Measurements from ENCODE around the gene SMIM1. TPM values are rescaled to one million over a fixed set of nuclear protein-coding genes. Genes with fewer than 3 reads are reported as not detected.
A peak's percentile ranks its signal among the peaks of the same experiment; 100 is the strongest.

The SMIM1 gene
- total RNA-seq, 3 donors from 2014 or later (not counting 1 experiment from before 2014, with no cell fraction given): 0.78 to 2.6 (median 1.6) TPM

DNA sequence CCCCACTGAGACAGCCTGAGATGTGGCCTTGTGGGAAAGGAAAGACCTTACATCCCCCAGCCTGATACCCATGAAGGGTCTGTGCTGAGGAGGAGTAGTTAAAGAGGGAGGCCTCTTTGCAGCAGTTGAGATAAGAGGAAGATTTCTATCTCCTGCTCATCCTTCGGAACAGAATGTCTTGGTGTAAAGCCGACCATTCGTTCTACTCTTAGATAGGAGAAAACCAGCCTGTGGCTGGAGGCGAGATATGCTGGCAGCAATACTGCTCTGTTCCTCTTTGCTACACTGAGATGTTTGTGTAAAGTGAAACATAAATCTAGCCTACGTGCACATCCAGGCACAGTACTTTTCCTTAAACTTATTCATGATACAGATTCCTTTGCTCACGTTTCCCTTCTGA lies 21.8 kb upstream of the SMIM1 start:
- no peak overlapping the region for H3K27ac ChIP-seq (ENCODE audit: low read length)
- no peak overlapping the region for H3K4me3 ChIP-seq (ENCODE audit: low read length)
- no peak for ATAC-seq
- intact Hi-C loops (cut with micrococcal nuclease): no loop called here
- H3K9me3 ChIP-seq (ENCODE audit: control insufficient read depth, insufficient read depth, low read length): no peaks in the 10 kb centered on the region
- Mint-ChIP-seq H3K27ac (no peak overlapping the region), H3K36me3 (no peaks in the 10 kb centered on the region), H3K27me3 (ENCODE audit: low read depth in 2 of 2) (peaks cover 0 to 10% of the 10 kb centered on the region in 2 donors), H3K4me3 (no peak overlapping the region), H3K4me1 (peaks cover 8 to 18% of the 10 kb centered on the region in 2 donors), H3K9me3 (no peaks in the 10 kb centered on the region)
- WGBS (ENCODE audit: insufficient coverage): 85% methylated on average over 6 of the region's 6 CpGs
- H3K4me1 ChIP-seq (ENCODE audit: control insufficient read depth, insufficient read depth, low read length): peaks cover 17% of the 10 kb centered on the region
- DNase-seq: no peak
- TF ChIP-seq, protein P1, sequence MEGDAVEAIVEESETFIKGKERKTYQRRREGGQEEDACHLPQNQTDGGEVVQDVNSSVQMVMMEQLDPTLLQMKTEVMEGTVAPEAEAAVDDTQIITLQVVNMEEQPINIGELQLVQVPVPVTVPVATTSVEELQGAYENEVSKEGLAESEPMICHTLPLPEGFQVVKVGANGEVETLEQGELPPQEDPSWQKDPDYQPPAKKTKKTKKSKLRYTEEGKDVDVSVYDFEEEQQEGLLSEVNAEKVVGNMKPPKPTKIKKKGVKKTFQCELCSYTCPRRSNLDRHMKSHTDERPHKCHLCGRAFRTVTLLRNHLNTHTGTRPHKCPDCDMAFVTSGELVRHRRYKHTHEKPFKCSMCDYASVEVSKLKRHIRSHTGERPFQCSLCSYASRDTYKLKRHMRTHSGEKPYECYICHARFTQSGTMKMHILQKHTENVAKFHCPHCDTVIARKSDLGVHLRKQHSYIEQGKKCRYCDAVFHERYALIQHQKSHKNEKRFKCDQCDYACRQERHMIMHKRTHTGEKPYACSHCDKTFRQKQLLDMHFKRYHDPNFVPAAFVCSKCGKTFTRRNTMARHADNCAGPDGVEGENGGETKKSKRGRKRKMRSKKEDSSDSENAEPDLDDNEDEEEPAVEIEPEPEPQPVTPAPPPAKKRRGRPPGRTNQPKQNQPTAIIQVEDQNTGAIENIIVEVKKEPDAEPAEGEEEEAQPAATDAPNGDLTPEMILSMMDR (IDR thresholded peaks at IDR 0.05): no peak
- no peaks in the 10 kb centered on the region for H3K36me3 ChIP-seq (ENCODE audit: control insufficient read depth, insufficient read depth, low read length)
- H3K27me3 ChIP-seq (ENCODE audit: control insufficient read depth, insufficient read depth, low read length): no peaks in the 10 kb centered on the region

- WGBS (ENCODE audit: insufficient coverage): 85% methylated on average over 17 of the region's 17 CpGs
- Mint-ChIP-seq H3K9me3 (no peaks in the 10 kb centered on the region), H3K36me3 (no peaks in the 10 kb centered on the region), H3K4me1 (peaks cover 7 to 8% of the 10 kb centered on the region in 2 donors), H3K4me3 (peak within 1 kb of the TSS; percentile 21), H3K27ac (no peak within 1 kb of the TSS), H3K27me3 (ENCODE audit: low read depth in 2 of 2) (peaks cover 0 to 10% of the 10 kb centered on the region in 2 donors)
- H3K36me3 ChIP-seq (ENCODE audit: control insufficient read depth, insufficient read depth, low read length): no peaks in the 10 kb centered on the region
- no peaks in the 10 kb centered on the region for H3K27me3 ChIP-seq (ENCODE audit: control insufficient read depth, insufficient read depth, low read length)
- no peak for DNase-seq
- no peak within 1 kb of the TSS for H3K4me3 ChIP-seq (ENCODE audit: low read length)
- no peak for ATAC-seq
- no peaks in the 10 kb centered on the region for H3K9me3 ChIP-seq (ENCODE audit: control insufficient read depth, insufficient read depth, low read length)
- peaks cover 7% of the 10 kb centered on the region for H3K4me1 ChIP-seq (ENCODE audit: control insufficient read depth, insufficient read depth, low read length)
- intact Hi-C loops (cut with micrococcal nuclease): no loop called here
- H3K27ac ChIP-seq (ENCODE audit: low read length): no peak within 1 kb of the TSS
- TF ChIP-seq, protein P1 (IDR thresholded peaks at IDR 0.05): no peak
These were observed 20.1 kb upstream of the SMIM1 start, which contains the start of gene CCDC27 for GRCh38 chr1:3752400-3752945. Gene CCDC27, plus strand, starts transcription at chr1:3752450. Its CDS starts 32 bp downstream, at chr1:3752482.

GRCh38 chr1:3753656-3754454 lies 18.7 kb upstream of the SMIM1 start:
- Histone ChIP-seq H3K36me3 (ENCODE audit: control insufficient read depth, insufficient read depth, low read length) (no peaks in the 10 kb centered on the region), H3K27ac (ENCODE audit: low read length) (no peak overlapping the region), H3K4me1 (ENCODE audit: control insufficient read depth, insufficient read depth, low read length) (no peaks in the 10 kb centered on the region), H3K4me3 (ENCODE audit: low read length) (no peak overlapping the region), H3K27me3 (ENCODE audit: control insufficient read depth, insufficient read depth, low read length) (no peaks in the 10 kb centered on the region), H3K9me3 (ENCODE audit: control insufficient read depth, insufficient read depth, low read length) (no peaks in the 10 kb centered on the region)
- H3K4me3 Mint-ChIP-seq: no peak overlapping the region
- 88% methylated on average over 20 of the region's 20 CpGs for WGBS (ENCODE audit: insufficient coverage)
- DNase-seq (no peak), ATAC-seq (no peak)
- TF ChIP-seq, protein P1 (IDR thresholded peaks at IDR 0.05): no peak
- H3K27me3 Mint-ChIP-seq (ENCODE audit: low read depth in 2 of 2): peaks cover 0 to 10% of the 10 kb centered on the region in 2 donors
- no peaks in the 10 kb centered on the region for H3K4me1 Mint-ChIP-seq
- H3K36me3 Mint-ChIP-seq: no peaks in the 10 kb centered on the region
- H3K9me3 Mint-ChIP-seq: no peaks in the 10 kb centered on the region
- intact Hi-C loops (cut with micrococcal nuclease): no loop called here
- H3K27ac Mint-ChIP-seq: no peak overlapping the region

All from natural killer cell (primary cell).